Kidney (tissue), 14 donors: ENCODE results near the gene NEUROD4. TPM values are rescaled to one million over a fixed set of nuclear protein-coding genes. Genes with fewer than 3 reads are reported as not detected.

Experiments used
- DNase-seq, 5 donors: peaks; one replicate each; pipeline ENCODE4 v3.0.0-alpha.2; 2013 to 2020
- FAIRE-seq: peaks from 2 replicates; lab custom pipeline; 2012; peaks lifted over from hg19 to GRCh38; lab: Jason Lieb, UNC
- H3K27ac ChIP-seq, 2 donors: one replicate each; pipeline ENCODE4 v1.7.0; 2013; ENCODE audit warnings: low read depth in 2 of 2, low read length in 2 of 2, inconsistent platforms in 1 of 2
- H3K27me3 ChIP-seq: one replicate; pipeline ENCODE4 v1.7.1; 2013; ENCODE audit warnings: low read length, inconsistent platforms; ENCODE audit not compliant: control insufficient read depth, insufficient read depth
- H3K36me3 ChIP-seq, 3 donors: one replicate each; pipeline versions ENCODE4 v1.7.0 to v1.7.1; 2013; ENCODE audit warnings: low read length in 3 of 3, control low read depth in 1 of 3, inconsistent platforms in 1 of 3; ENCODE audit not compliant: insufficient read depth in 3 of 3, control insufficient read depth in 2 of 3
- H3K4me1 ChIP-seq, 3 donors: one replicate each; pipeline versions ENCODE4 v1.7.0 to v1.7.1; 2013; ENCODE audit warnings: low read length in 3 of 3, inconsistent platforms in 1 of 3, low read depth in 1 of 3; ENCODE audit not compliant: control insufficient read depth in 2 of 3, insufficient read depth in 2 of 3
- H3K4me3 ChIP-seq, 3 donors: one replicate each; pipeline versions ENCODE4 v1.7.0 to v1.8.1; 2013; ENCODE audit warnings: low read length in 3 of 3, control low read depth in 1 of 3, inconsistent platforms in 1 of 3
- H3K9ac ChIP-seq, 3 donors: one replicate each; pipeline versions ENCODE4 v1.7.0 to v1.7.1; 2013; ENCODE audit warnings: low read length in 3 of 3, control low read depth in 1 of 3, inconsistent platforms in 1 of 3
- H3K9me3 ChIP-seq, 3 donors: one replicate each; pipeline versions ENCODE4 v1.7.0 to v1.7.1; 2013; ENCODE audit warnings: low read length in 3 of 3, control low read depth in 1 of 3, inconsistent platforms in 1 of 3; ENCODE audit not compliant: control insufficient read depth in 2 of 3, insufficient read depth in 1 of 3
- CTCF ChIP-seq: IDR thresholded peaks from 3 replicates; pipeline ENCODE4 v1.5.1; 2012; ENCODE audit warnings: mild to moderate bottlenecking, moderate library complexity, borderline replicate concordance; ENCODE audit not compliant: insufficient read depth; ENCODE audit errors: extremely low read depth
- intact Hi-C: fragments of 100-400 bp; cut with DNase I; formaldehyde crosslinking; loops from one replicate; pipeline ENCODE4 v1.11.1; 2022
- polyA plus RNA-seq: library from polyadenylated mRNA; stranded (reverse); fragments of 350-450 nt; fragmentation: Illumina TruSeq; extraction: RNeasy Lipid Tissue Mini Kit (QIAGEN cat#74804); gene quantifications from one replicate; pipeline ENCODE4 v1.2.3, GENCODE V29; 2014; ENCODE audit warnings: low read depth, low replicate concordance; ENCODE audit not compliant: insufficient read depth
- total RNA-seq: library from RNA; stranded (reverse); fragmentation: NEBNext Ultra II Directional; extraction: Animal tissue kit (Norgen Biotek cat#: 25700); gene quantifications from one replicate; pipeline ENCODE4 v1.2.1, GENCODE V29; 2021
- donor health status: control.
- donor health status: control.
- donor health status: control.
- donor health status: control.
- donor health status: control.
- donor health status: DM: yes; HTN: yes; CAD: no.
- donor health status: Normal renal cell carcinoma (clear cell type).

The NEUROD4 gene
- total and polyA plus RNA-seq, 2 donors from 2014 or later, result not detected

- Histone ChIP-seq H3K27me3 (no peaks in the 10 kb centered on the region), H3K27ac (no peak overlapping the region), H3K4me1 (no peaks in the 10 kb centered on the region), H3K36me3 (no peaks in the 10 kb centered on the region), H3K9me3 (no peaks in the 10 kb centered on the region), H3K4me3 (no peak overlapping the region), H3K9ac (no peak overlapping the region)
- no peak for TF ChIP-seq CTCF
- DNase-seq (no peak), FAIRE-seq (no peak)
- intact Hi-C loops, result no loop called here
These were observed 17.7 kb downstream of the NEUROD4 start for GRCh38 chr12:55037351-55037987.

- Histone ChIP-seq H3K9ac (no peak overlapping the region), H3K36me3 (no peaks in the 10 kb centered on the region), H3K4me3 (no peak overlapping the region), H3K27ac (no peak overlapping the region), H3K27me3 (no peaks in the 10 kb centered on the region), H3K4me1 (no peaks in the 10 kb centered on the region), H3K9me3 (no peaks in the 10 kb centered on the region)
- DNase-seq (no peak), FAIRE-seq (no peak)
- TF ChIP-seq CTCF, result no peak
- intact Hi-C loops, result no loop called here
These were observed 19.9 kb downstream of the NEUROD4 start for GRCh38 chr12:55039395-55040354.

DNA sequence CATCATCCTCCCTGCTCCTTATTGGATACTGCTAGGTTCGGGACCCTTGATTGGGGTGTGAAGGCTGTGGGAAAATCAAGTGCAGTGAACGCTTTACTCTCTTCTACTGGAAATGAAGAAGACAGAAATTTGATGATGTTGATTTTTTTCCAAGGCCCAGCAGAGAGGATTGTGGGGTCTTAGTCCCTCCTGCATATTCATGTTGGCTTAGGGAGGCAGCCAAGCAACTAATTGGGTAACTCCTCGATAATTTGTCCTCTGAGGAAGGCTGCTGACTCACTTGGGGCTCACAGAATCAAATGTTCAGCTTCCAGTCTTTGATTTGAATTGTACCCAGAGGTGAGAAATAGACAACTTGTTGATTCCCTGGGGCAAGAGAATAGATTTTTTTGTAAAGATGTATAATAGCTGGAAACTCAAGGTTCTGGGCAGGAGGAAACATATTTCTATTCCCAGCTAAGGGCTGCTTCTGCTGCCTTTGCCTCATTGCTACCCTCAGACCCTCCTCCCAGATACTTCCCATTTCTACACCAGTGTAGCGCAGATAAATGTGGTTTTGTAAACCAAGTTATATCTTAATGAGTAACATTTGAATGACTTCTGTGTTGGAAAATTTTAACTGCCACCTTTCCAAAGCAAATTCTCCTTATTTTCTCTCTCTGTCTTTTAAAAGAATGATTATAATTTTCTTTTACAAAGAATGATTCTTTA is 21.7 kb downstream of the NEUROD4 start:
- Histone ChIP-seq H3K36me3 (no peaks in the 10 kb centered on the region), H3K9ac (no peak overlapping the region), H3K27me3 (no peaks in the 10 kb centered on the region), H3K4me3 (no peak overlapping the region), H3K9me3 (no peaks in the 10 kb centered on the region), H3K27ac (no peak overlapping the region), H3K4me1 (no peaks in the 10 kb centered on the region)
- intact Hi-C loops, result no loop called here
- DNase-seq, result no peak
- TF ChIP-seq CTCF, result no peak
- no peak for FAIRE-seq
